B cell (primary cell): ENCODE results near the gene PCBP1. TPM values are rescaled to one million over a fixed set of nuclear protein-coding genes. Genes with fewer than 3 reads are reported as not detected.

Experiments
- ATAC-seq: fragments of 200-7000 bp; cut with Tn5 transposase; one replicate; pipeline ENCODE4 v1.10.0; 2021; ENCODE audit warnings: low read depth, mild to moderate bottlenecking, moderate number of reproducible peaks, moderate library complexity
- CTCF ChIA-PET: fragments of 350-600 bp; sonication (Branson Sonifier 250); formaldehyde crosslinking; loops from one replicate; lab custom pipeline; 2021; ENCODE audit warnings: antibody characterized with exemption, inconsistent platforms; lab: Charles Lee
- POLR2A ChIA-PET: fragments of 350-600 bp; sonication (Branson Sonifier 250); formaldehyde crosslinking; loops from one replicate; lab custom pipeline; 2021; ENCODE audit warnings: antibody characterized with exemption; lab: Charles Lee
- DNase-seq: peaks from one replicate; pipeline ENCODE4 v3.0.0; 2013
- H2AFZ ChIP-seq: 2 replicates; pipeline ENCODE4 v1.6.1; 2012; ENCODE audit warnings: mild to moderate bottlenecking, low read depth, low read length; ENCODE audit not compliant: insufficient read depth, poor library complexity, severe bottlenecking
- H3K27ac ChIP-seq, 2 donors: 1 replicate in 1 of 2; 2 replicates in 1 of 2; pipeline ENCODE4 v1.5.1; 2012 to 2013; ENCODE audit warnings: low read length in 2 of 2, mild to moderate bottlenecking in 2 of 2, moderate library complexity in 1 of 2
- H3K27me3 ChIP-seq, 4 experiments: fragments of 200-600 bp in 1 of 4; sonication (generic) in 1 of 4; replicated peaks in 1 of 4; 1 replicate in 2 of 4; 2 replicates in 2 of 4; pipeline versions ENCODE4 v1.6.1 to v1.7.0; 2013 to 2016; ENCODE audit warnings: low read length in 3 of 4, mild to moderate bottlenecking in 2 of 4, mixed read lengths in 1 of 4, moderate library complexity in 1 of 4; ENCODE audit not compliant: insufficient read depth in 4 of 4, control insufficient read depth in 3 of 4; ENCODE audit errors: control extremely low read depth in 1 of 4
- H3K36me3 ChIP-seq, 2 experiments: replicated peaks in 1 of 2; 1 replicate in 1 of 2; 2 replicates in 1 of 2; pipeline versions ENCODE4 v1.6.1 to v1.7.1; 2013; ENCODE audit warnings: low read length in 1 of 2; ENCODE audit not compliant: insufficient read depth in 2 of 2, control insufficient read depth in 1 of 2; ENCODE audit errors: control extremely low read depth in 1 of 2, extremely low read depth in 1 of 2
- H3K4me1 ChIP-seq, 2 donors: fragments of 200-600 bp in 1 of 2; sonication (generic) in 1 of 2; 1 replicate in 1 of 2; 2 replicates in 1 of 2; pipeline versions ENCODE4 v1.5.1 to v1.6.1; 2013 to 2017; ENCODE audit warnings: low read length in 2 of 2; ENCODE audit not compliant: control insufficient read depth in 2 of 2, insufficient read depth in 2 of 2
- H3K4me2 ChIP-seq: replicated peaks from 2 replicates; pipeline ENCODE3; 2012; ENCODE audit warnings: mild to moderate bottlenecking, low read depth, low read length; ENCODE audit not compliant: poor library complexity, severe bottlenecking
- H3K4me3 ChIP-seq, 5 experiments: fragments of 200-600 bp in 1 of 5; sonication (generic) in 1 of 5; 1 replicate in 3 of 5; 2 replicates in 2 of 5; pipeline versions ENCODE4 v1.5.1 to v1.7.0; 2011 to 2016; ENCODE audit warnings: low read length in 4 of 5, mild to moderate bottlenecking in 4 of 5, low read depth in 2 of 5, control low read depth in 1 of 5, moderate library complexity in 1 of 5; ENCODE audit not compliant: insufficient read depth in 1 of 5; ENCODE audit errors: control extremely low read depth in 1 of 5, extremely low read depth in 1 of 5
- H3K79me2 ChIP-seq: fragments of 200-600 bp; sonication (generic); one replicate; pipeline ENCODE4 v1.6.0; 2016; ENCODE audit warnings: low read length; ENCODE audit not compliant: control insufficient read depth, insufficient read depth
- H3K9ac ChIP-seq: fragments of 200-600 bp; sonication (generic); 2 replicates; pipeline ENCODE4 v1.6.1; 2017; ENCODE audit warnings: mild to moderate bottlenecking, low read length, moderate library complexity
- H3K9me3 ChIP-seq, 3 donors: one replicate each; pipeline versions ENCODE4 v1.6.1 to v1.7.1; 2013; ENCODE audit warnings: low read length in 2 of 3; ENCODE audit not compliant: control insufficient read depth in 2 of 3, insufficient read depth in 1 of 3; ENCODE audit errors: control extremely low read depth in 1 of 3
- H4K20me1 ChIP-seq: 2 replicates; pipeline ENCODE4 v1.6.0; 2012; ENCODE audit warnings: mild to moderate bottlenecking, low read length; ENCODE audit not compliant: insufficient read depth, control insufficient read depth, poor library complexity, severe bottlenecking
- H3K27ac Mint-ChIP-seq: one replicate; pipeline ENCODE4 v1.8.0; 2021; ENCODE audit warnings: mixed read lengths
- H3K27me3 Mint-ChIP-seq: one replicate; pipeline ENCODE4 v1.8.0; 2021; ENCODE audit warnings: mixed read lengths
- H3K4me1 Mint-ChIP-seq: one replicate; pipeline ENCODE4 v1.8.0; 2021; ENCODE audit warnings: mixed read lengths
- H3K4me3 Mint-ChIP-seq: one replicate; pipeline ENCODE4 v1.8.0; 2021; ENCODE audit warnings: mixed read lengths
- H3K9me3 Mint-ChIP-seq: one replicate; pipeline ENCODE4 v1.8.0; 2022; ENCODE audit warnings: mixed read lengths; ENCODE audit not compliant: insufficient read depth
- CTCF ChIP-seq: fragments of 200-600 bp; IDR thresholded peaks from one replicate; pipeline ENCODE4 v1.8.0; 2022; ENCODE audit warnings: antibody characterized with exemption, mild to moderate bottlenecking
- EZH2 ChIP-seq: IDR thresholded peaks from 2 replicates; pipeline ENCODE4 v1.6.1; 2012; ENCODE audit warnings: borderline replicate concordance, low read depth, mild to moderate bottlenecking, moderate library complexity, low read length; ENCODE audit not compliant: insufficient read depth, poor library complexity, severe bottlenecking
- WGBS: methylation state at CpG from one replicate; pipeline ENCODE4 v1.1.5; 2013; ENCODE audit warnings: missing lambda C conversion rate; ENCODE audit not compliant: insufficient coverage; 5-methylcytosine and 5-hydroxymethylcytosine counted together
- intact Hi-C: fragments of 100-400 bp; cut with micrococcal nuclease; formaldehyde crosslinking; loops from one replicate; pipeline ENCODE4 v1.10.0; 2022
- polyA plus RNA-seq: library from polyadenylated mRNA; depleted of rRNA; stranded (reverse); fragments of >200 nt; gene quantifications from 2 replicates; pipeline ENCODE4 v1.2.3, GENCODE V29; 2012
- total RNA-seq, 2 donors: library from RNA; stranded (reverse); fragments of 120-200 nt in 1 of 2; gene quantifications; 1 replicate in 1 of 2; 2 replicates in 1 of 2; pipeline versions ENCODE4 v1.2.3 to v1.2.4, GENCODE V29; 2013 to 2022

Gene PCBP1
- total and polyA plus RNA-seq, 2 donors (not counting 1 experiment from before 2014, with no cell fraction given): 172 to 327 TPM

GRCh38 chr2:70095720-70096670 is 8.7 kb downstream of the PCBP1 start:
- Histone ChIP-seq H3K9ac (peak overlapping the region; percentile 63), H3K4me2 (peak overlapping the region; percentile 77), H3K4me3 (peak overlapping the region in 4 of 5 experiments; percentile 12 to 68 (median 27)), H3K9me3 (no peaks in the 10 kb centered on the region), H3K79me2 (peaks cover 39% of the 10 kb centered on the region), H3K27ac (peak overlapping the region; percentile 83 to 87), H4K20me1 (no peaks in the 10 kb centered on the region), H2AFZ (peak overlapping the region; percentile 65), H3K27me3 (no peaks in the 10 kb centered on the region), H3K4me1 (peaks cover 37 to 51% of the 10 kb centered on the region in 2 donors), H3K36me3 (no peaks in the 10 kb centered on the region)
- 98% methylated on average over 4 of the region's 16 CpGs for WGBS
- POLR2A ChIA-PET: interaction anchor here (0.7 to 6.1 kb wide), 13 partner anchors 9 to 181 kb away, joined by 3 to 43 read pairs (median 14); partner anchors contain the start of genes C2orf42, MXD1 and PCBP1
- H3K27ac Mint-ChIP-seq: peak overlapping the region; percentile 98
- no peak for TF ChIP-seq CTCF
- TF ChIP-seq EZH2: no peak
- no peaks in the 10 kb centered on the region for H3K9me3 Mint-ChIP-seq
- ATAC-seq (no peak), DNase-seq (no peak)
- H3K4me3 Mint-ChIP-seq: peak overlapping the region; percentile 86
- peaks cover 39% of the 10 kb centered on the region for H3K4me1 Mint-ChIP-seq
- intact Hi-C loops: loop anchor here (1.0 to 2.0 kb wide), 5 partner anchors 8 to 47 kb away; partner anchors contain the start of gene PCBP1
- CTCF ChIA-PET: interaction anchor here (0.7 to 4.5 kb wide), 9 partner anchors 8 to 203 kb away, joined by 3 to 22 read pairs (median 12); no protein-coding TSS in a partner anchor
- no peaks in the 10 kb centered on the region for H3K27me3 Mint-ChIP-seq
